ENCODE data around the gene ZC3H18. TPM values are rescaled to one million over a fixed set of nuclear protein-coding genes. Genes with fewer than 3 reads are reported as not detected.
A peak's percentile ranks its signal among the peaks of the same experiment; 100 is the strongest.

ZC3H18 gene
- total and polyA plus RNA-seq, 8 donors, result 15.5 to 312 (median 19.0) TPM

DNA sequence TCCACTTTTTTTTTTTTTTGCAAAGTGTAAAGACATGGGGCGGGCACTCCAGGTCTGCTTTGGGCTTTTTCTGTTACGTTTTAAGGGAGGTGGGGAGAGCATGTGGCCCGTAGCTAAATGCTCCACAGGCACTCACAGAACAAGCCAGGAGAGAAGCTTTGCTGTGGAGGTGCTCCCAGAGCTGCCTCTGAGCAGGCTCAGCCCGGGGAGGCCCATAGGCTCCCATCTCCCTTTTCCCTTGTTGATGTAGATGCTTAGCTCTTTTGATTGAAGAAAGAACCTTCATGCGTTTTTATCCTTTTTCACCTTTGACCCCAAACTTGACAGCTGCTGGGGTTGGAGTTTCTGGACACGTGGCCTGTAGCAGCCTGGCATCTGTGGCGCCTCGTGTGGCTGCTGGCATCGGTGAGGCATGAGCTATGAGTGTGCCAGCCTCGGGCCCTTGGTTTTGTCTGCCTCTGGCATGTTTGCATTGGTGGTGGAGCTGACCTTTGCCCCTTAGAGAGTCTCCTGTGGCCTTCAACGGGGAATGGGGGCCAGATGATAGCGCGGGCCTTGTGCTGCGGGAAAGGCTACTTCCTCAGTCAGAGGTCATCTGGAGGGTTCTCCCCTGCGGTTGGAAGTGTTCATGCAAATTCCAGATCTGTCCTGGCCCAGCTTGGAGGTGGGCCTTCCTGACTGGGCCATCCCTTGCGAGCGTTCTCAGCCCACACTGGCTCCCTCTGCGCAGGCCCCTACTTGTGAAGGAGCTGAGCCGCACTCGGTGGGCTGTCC lies 48.2 kb downstream of the ZC3H18 start:
- H3K4me3 ChIP-seq, result no peak overlapping the region
- TF ChIP-seq EP300 (IDR thresholded peaks at IDR 0.05) (no peak), POLR2AphosphoS5 (IDR thresholded peaks at IDR 0.05) (peak in 1 of 3 donors; percentile 33)
- H3K4me1 ChIP-seq, result peaks cover 35 to 68% (median 43%) of the 10 kb centered on the region in 4 donors
- intact Hi-C loops (cut with DNase I; ENCODE audit: low total_unique reads), result no loop called here
- 57 to 66% (median 62%) methylated on average over 18 to 20 of the region's 20 CpGs for WGBS, 5 donors
- no peaks in the 10 kb centered on the region for H3K9me3 ChIP-seq
- no peak for DNase-seq
- H3K27me3 ChIP-seq, result no peaks in the 10 kb centered on the region
- H3K36me3 ChIP-seq, result peaks cover 14 to 80% (median 59%) of the 10 kb centered on the region in 4 donors
- peak overlapping the region in 4 of 5 donors; percentile 25 to 87 (median 48) for H3K27ac ChIP-seq

- peaks cover 35 to 63% (median 40%) of the 10 kb centered on the region in 4 donors for H3K4me1 ChIP-seq
- H3K27me3 ChIP-seq, result no peaks in the 10 kb centered on the region
- H3K4me3 ChIP-seq, result no peak overlapping the region
- WGBS, 5 donors, result 84 to 91% (median 87%) methylated on average over 19 of the region's 19 CpGs
- intact Hi-C loops (cut with DNase I; ENCODE audit: low total_unique reads), result no loop called here
- H3K27ac ChIP-seq, result peak overlapping the region; percentile 25 to 87 (median 38)
- no peak for DNase-seq
- H3K9me3 ChIP-seq, result no peaks in the 10 kb centered on the region
- peaks cover 21 to 80% (median 60%) of the 10 kb centered on the region in 4 donors for H3K36me3 ChIP-seq
- no peak for TF ChIP-seq CTCF (IDR thresholded peaks at IDR 0.05)
- TF ChIP-seq EP300 (IDR thresholded peaks at IDR 0.05), result no peak
- TF ChIP-seq POLR2AphosphoS5 (IDR thresholded peaks at IDR 0.05), result no peak
- no peak for TF ChIP-seq POLR2A (IDR thresholded peaks at IDR 0.05)
Measured at GRCh38 chr16:88618956-88619667, 48.9 kb downstream of the ZC3H18 start.

DNA sequence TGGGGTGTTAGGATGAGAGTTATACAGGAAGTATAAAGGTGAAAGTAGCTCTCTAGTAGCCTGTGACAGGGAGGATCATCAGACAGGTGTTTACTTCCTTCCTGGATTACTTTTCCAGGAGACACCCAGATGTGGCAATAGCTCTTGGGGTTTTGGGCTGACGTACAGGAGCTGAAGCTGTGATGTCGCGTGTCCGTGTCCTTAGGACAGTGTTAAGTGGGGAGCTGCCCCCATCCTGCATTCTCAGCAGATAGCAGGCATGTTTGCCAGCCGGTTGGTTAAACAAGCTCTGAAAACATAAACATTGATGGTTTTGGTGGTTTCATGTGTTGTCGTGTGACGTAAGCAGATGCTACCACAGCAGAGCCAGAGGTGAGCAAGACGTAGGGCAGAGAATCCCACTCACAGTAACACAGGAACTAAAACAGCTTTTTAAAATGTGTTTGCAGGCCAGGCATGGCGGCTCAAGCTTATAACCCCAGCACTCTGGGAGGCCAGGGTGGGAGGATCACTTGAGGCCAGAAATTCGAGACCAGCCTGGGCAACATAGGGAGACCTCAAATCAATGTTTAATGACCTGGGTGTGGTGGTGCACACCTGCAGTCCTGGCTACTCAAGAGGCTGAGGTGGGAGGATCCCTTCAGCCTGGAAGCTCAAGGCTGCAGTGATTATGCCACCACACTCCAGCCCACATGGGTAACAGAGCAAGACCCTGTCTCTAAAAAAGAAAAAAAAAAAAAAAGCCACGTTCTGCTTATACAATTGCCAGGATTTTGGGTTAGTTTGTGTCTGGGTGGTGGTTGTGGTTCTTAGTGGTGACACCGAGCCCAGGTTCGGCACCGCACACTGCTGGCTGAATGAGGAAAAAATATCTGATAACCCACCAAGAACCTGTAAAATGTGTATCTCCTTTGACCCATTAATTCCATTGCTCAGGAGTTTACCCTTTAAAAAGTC lies 49.9 kb downstream of the ZC3H18 start:
- Histone ChIP-seq H3K4me3 (no peak overlapping the region), H3K27ac (peak overlapping the region; percentile 21 to 87 (median 38)), H3K4me1 (peaks cover 35 to 53% (median 40%) of the 10 kb centered on the region in 4 donors), H3K9me3 (no peaks in the 10 kb centered on the region), H3K27me3 (no peaks in the 10 kb centered on the region), H3K36me3 (peaks cover 32 to 80% (median 62%) of the 10 kb centered on the region in 4 donors)
- DNase-seq, result peak in 1 of 2 donors; percentile 50
- TF ChIP-seq POLR2A (IDR thresholded peaks at IDR 0.05) (no peak), CTCF (IDR thresholded peaks at IDR 0.05) (no peak), POLR2AphosphoS5 (IDR thresholded peaks at IDR 0.05) (peak in 1 of 3 donors; percentile 19), EP300 (IDR thresholded peaks at IDR 0.05) (no peak)
- WGBS, 5 donors, result 78 to 89% (median 84%) methylated on average over 14 of the region's 14 CpGs
- intact Hi-C loops (cut with DNase I; ENCODE audit: low total_unique reads), result no loop called here

DNA sequence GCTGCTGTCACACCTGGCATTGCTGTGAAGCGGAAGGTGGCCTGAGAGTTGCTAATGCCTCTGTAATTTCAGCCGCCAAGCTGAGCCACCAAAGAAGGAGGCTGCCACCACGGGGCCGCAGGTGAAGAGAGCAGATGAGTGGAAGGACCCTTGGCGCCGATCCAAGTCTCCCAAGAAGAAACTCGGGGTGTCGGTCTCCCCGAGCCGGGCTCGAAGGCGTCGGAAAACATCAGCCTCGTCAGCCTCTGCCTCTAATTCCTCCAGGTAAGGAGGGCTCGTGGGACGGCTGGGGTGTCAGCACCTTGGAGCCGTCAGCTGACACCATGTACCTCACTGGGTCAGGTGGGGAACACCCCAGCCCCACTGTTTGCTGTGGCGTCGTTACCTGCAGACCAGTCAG lies 51.9 kb downstream of the ZC3H18 start:
- peaks cover 16 to 36% (median 23%) of the 10 kb centered on the region in 4 donors for H3K4me1 ChIP-seq
- no peaks in the 10 kb centered on the region for H3K27me3 ChIP-seq
- H3K9me3 ChIP-seq, result no peaks in the 10 kb centered on the region
- intact Hi-C loops (cut with DNase I; ENCODE audit: low total_unique reads), result no loop called here
- H3K36me3 ChIP-seq, result peaks cover 48 to 89% (median 74%) of the 10 kb centered on the region in 4 donors
- TF ChIP-seq CTCF (IDR thresholded peaks at IDR 0.05) (no peak), EP300 (IDR thresholded peaks at IDR 0.05) (no peak), POLR2AphosphoS5 (IDR thresholded peaks at IDR 0.05) (no peak), POLR2A (IDR thresholded peaks at IDR 0.05) (no peak)
- DNase-seq, result no peak
- no peak overlapping the region for H3K4me3 ChIP-seq
- no peak overlapping the region for H3K27ac ChIP-seq
- 85 to 93% (median 93%) methylated on average over 19 of the region's 19 CpGs for WGBS, 5 donors

Data from stomach (tissue), 9 donors.